Vagina (tissue), 2 donors: ENCODE data around the gene MCF2L. TPM values are rescaled to one million over a fixed set of nuclear protein-coding genes. Genes with fewer than 3 reads are reported as not detected.

ENCODE experiments used
- DNase-seq, 2 donors: peaks; one replicate each; pipeline ENCODE4 v3.0.0-alpha.2; 2017; ENCODE audit errors: extremely low spot score in 2 of 2
- H3K27ac ChIP-seq: fragments of 200-600 bp; sonication (generic); one replicate; pipeline ENCODE4 v1.5.1; 2019
- H3K27me3 ChIP-seq: fragments of 200-600 bp; sonication (generic); one replicate; pipeline ENCODE4 v1.5.1; 2019
- H3K36me3 ChIP-seq, 2 donors: fragments of 200-600 bp; sonication (generic); one replicate each; pipeline ENCODE4 v1.5.1; 2017 to 2019
- H3K4me1 ChIP-seq: fragments of 200-600 bp; sonication (generic); one replicate; pipeline ENCODE4 v1.5.1; 2019
- H3K4me3 ChIP-seq, 2 donors: fragments of 200-600 bp; sonication (generic); 1 replicate in 1 of 2; 2 replicates in 1 of 2; pipeline ENCODE4 v1.5.1; 2016 to 2019
- H3K9me3 ChIP-seq: fragments of 200-600 bp; sonication (generic); one replicate; pipeline ENCODE4 v1.5.1; 2019
- POLR2A ChIP-seq, 2 donors: fragments of 450-650 bp; IDR thresholded peaks; one replicate each; pipeline ENCODE4 v1.6.1; 2017; ENCODE audit warnings: antibody characterized with exemption in 2 of 2, mild to moderate bottlenecking in 2 of 2, moderate library complexity in 2 of 2
- POLR2AphosphoS5 ChIP-seq, 2 donors: sonication (generic); formaldehyde crosslinking; IDR thresholded peaks; one replicate each; pipeline ENCODE4 v1.9.0; 2017; ENCODE audit warnings: antibody characterized with exemption in 2 of 2, mild to moderate bottlenecking in 2 of 2, low read depth in 1 of 2; ENCODE audit not compliant: insufficient read depth in 1 of 2
- intact Hi-C: fragments of 100-400 bp; cut with DNase I; formaldehyde crosslinking; loops from one replicate; pipeline ENCODE4 v1.15.1; 2023
- total RNA-seq: library from RNA; depleted of rRNA; stranded (reverse); fragments of >200 nt; gene quantifications from one replicate; pipeline ENCODE4 v1.2.3, GENCODE V29; 2016
- TF ChIP-seq, protein P1 (sequence below), 3 experiments: fragments of 450-650 bp in 2 of 3; fragments of 200-600 bp in 1 of 3; sonication (generic) in 1 of 3; IDR thresholded peaks; one replicate each; pipeline ENCODE4 v1.5.1; 2017 to 2019; ENCODE audit warnings: antibody characterized with exemption in 3 of 3, mild to moderate bottlenecking in 2 of 3, moderate library complexity in 2 of 3

Gene MCF2L
- total RNA-seq, 1 donor from 2014 or later: 45.4 TPM

DNA sequence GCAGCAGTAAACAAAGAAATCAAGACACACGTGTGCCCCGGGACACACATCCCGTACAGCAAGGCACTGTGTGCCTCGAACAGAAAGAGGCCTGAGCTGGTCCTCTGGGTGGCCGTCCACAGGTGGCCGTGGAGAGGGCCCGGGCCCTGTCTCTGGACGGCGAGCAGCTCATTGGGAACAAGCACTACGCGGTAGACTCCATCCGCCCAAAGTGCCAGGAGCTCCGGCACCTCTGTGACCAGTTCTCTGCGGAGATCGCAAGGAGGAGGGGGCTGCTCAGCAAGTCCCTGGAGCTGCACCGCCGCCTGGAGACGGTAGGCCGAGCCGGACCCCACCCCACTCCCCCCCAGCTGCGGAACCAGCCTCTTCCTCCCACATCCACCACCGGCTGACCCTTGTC lies 105.9 kb downstream of the MCF2L start:
- Histone ChIP-seq H3K27ac (no peak overlapping the region), H3K4me1 (no peaks in the 10 kb centered on the region), H3K27me3 (no peaks in the 10 kb centered on the region), H3K36me3 (peaks cover 0 to 11% of the 10 kb centered on the region in 2 donors), H3K9me3 (no peaks in the 10 kb centered on the region), H3K4me3 (no peak overlapping the region)
- TF ChIP-seq POLR2AphosphoS5 (IDR thresholded peaks at IDR 0.05; ENCODE audit: insufficient read depth in 1 of 2, low read depth in 1 of 2): no peak
- no peak for TF ChIP-seq POLR2A (IDR thresholded peaks at IDR 0.05)
- TF ChIP-seq, protein P1, sequence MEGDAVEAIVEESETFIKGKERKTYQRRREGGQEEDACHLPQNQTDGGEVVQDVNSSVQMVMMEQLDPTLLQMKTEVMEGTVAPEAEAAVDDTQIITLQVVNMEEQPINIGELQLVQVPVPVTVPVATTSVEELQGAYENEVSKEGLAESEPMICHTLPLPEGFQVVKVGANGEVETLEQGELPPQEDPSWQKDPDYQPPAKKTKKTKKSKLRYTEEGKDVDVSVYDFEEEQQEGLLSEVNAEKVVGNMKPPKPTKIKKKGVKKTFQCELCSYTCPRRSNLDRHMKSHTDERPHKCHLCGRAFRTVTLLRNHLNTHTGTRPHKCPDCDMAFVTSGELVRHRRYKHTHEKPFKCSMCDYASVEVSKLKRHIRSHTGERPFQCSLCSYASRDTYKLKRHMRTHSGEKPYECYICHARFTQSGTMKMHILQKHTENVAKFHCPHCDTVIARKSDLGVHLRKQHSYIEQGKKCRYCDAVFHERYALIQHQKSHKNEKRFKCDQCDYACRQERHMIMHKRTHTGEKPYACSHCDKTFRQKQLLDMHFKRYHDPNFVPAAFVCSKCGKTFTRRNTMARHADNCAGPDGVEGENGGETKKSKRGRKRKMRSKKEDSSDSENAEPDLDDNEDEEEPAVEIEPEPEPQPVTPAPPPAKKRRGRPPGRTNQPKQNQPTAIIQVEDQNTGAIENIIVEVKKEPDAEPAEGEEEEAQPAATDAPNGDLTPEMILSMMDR (IDR thresholded peaks at IDR 0.05): no peak
- intact Hi-C loops: no loop called here
- no peak for DNase-seq

DNA sequence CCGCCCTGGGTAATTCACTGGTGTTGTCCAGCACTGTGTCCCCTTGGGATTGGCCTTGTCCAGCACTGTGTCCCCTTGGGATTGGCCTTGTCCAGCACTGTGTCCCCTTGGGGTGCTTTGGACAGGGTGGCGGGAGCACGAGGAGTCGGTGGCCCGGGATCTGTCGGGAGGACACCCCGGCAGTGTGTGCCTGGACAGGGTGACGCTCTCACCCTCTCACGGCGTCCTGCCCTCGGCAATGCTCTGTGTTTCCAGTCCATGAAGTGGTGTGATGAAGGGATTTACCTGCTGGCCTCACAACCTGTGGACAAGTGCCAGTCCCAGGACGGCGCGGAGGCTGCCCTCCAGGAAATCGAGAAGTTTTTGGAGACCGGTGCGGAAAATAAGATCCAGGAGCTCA lies 106.7 kb downstream of the MCF2L start:
- Histone ChIP-seq H3K4me1 (no peaks in the 10 kb centered on the region), H3K27ac (no peak overlapping the region), H3K27me3 (no peaks in the 10 kb centered on the region), H3K4me3 (no peak overlapping the region), H3K9me3 (no peaks in the 10 kb centered on the region), H3K36me3 (peaks cover 0 to 11% of the 10 kb centered on the region in 2 donors)
- no peak for DNase-seq
- TF ChIP-seq POLR2A (IDR thresholded peaks at IDR 0.05) (no peak), POLR2AphosphoS5 (IDR thresholded peaks at IDR 0.05; ENCODE audit: insufficient read depth in 1 of 2, low read depth in 1 of 2) (no peak)
- TF ChIP-seq, protein P1 (IDR thresholded peaks at IDR 0.05): no peak
- intact Hi-C loops: no loop called here

- Histone ChIP-seq H3K4me1 (no peaks in the 10 kb centered on the region), H3K27ac (no peak overlapping the region), H3K27me3 (no peaks in the 10 kb centered on the region), H3K9me3 (no peaks in the 10 kb centered on the region), H3K4me3 (no peak overlapping the region), H3K36me3 (peaks cover 0 to 6% of the 10 kb centered on the region in 2 donors)
- DNase-seq: no peak
- TF ChIP-seq POLR2AphosphoS5 (IDR thresholded peaks at IDR 0.05; ENCODE audit: insufficient read depth in 1 of 2, low read depth in 1 of 2): no peak
- no peak for TF ChIP-seq POLR2A (IDR thresholded peaks at IDR 0.05)
- TF ChIP-seq, protein P1 (IDR thresholded peaks at IDR 0.05): no peak
- intact Hi-C loops: no loop called here
Measured at GRCh38 chr13:113076681-113077401, 107.8 kb downstream of the MCF2L start.

GRCh38 chr13:113077566-113077952 lies 108.5 kb downstream of the MCF2L start:
- TF ChIP-seq POLR2A (IDR thresholded peaks at IDR 0.05) (no peak), POLR2AphosphoS5 (IDR thresholded peaks at IDR 0.05; ENCODE audit: insufficient read depth in 1 of 2, low read depth in 1 of 2) (no peak)
- TF ChIP-seq, protein P1 (IDR thresholded peaks at IDR 0.05): no peak

More at GRCh38 chr13:113077566-113077952, 108.5 kb downstream of the MCF2L start:
- no peak overlapping the region for H3K4me3 ChIP-seq
- DNase-seq: no peak
- intact Hi-C loops: no loop called here
- H3K9me3 ChIP-seq: no peaks in the 10 kb centered on the region
- no peak overlapping the region for H3K27ac ChIP-seq
- no peaks in the 10 kb centered on the region for H3K4me1 ChIP-seq
- H3K27me3 ChIP-seq: no peaks in the 10 kb centered on the region
- H3K36me3 ChIP-seq: peaks cover 0 to 5% of the 10 kb centered on the region in 2 donors
